ENCODE results near the gene DLK1. TPM values are rescaled to one million over a fixed set of nuclear protein-coding genes. Genes with fewer than 3 reads are reported as not detected.

The DLK1 gene
- total and polyA plus RNA-seq, 8 donors, result 0.05 to 24.6 (median 3.5) TPM; not detected in 4

DNA sequence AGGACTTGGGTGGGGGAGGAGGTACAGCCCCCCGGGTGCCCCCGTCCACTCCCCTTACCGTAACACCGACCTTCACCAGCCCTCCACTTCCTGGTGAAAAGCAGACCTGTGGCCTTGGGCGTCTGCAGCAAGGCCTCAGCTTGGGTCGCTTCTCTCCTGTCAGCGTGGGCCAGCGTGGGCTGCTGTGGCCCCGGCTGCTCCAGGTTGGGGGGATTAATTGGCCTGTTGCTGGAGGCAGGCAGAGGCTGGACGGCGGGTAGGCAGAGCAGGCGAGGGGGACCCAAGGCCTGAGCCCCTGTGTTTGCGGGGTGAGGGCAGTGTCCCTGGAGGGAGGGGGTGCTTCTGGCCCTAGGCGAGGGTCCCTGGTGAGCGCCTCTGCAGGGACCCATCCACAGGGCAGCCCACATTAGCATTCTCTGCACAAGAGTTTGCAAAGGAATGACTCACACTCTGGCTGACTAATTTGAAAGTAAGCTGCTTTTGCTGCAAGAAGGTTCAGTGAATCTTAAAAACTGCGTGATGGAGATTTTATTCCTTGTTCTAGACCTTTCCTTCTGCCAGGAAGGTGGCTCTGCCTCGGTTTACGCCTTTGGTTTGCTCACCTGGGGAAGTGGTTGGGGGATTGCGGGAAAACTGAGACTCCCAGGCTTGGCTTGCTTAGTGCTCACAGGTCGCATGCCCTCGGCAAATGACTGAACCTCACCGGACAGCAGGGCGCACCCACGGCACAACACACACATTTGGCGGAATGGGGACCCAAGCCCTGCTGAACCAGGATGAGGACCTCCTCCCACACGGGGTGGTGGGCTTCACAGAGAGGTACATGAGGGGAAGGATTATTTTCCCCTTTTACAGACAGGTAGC, 37.9 kb upstream of the DLK1 start:
- no peak for DNase-seq
- WGBS, 5 donors, result 76 to 85% (median 80%) methylated on average over 26 of the region's 26 CpGs
- no peaks in the 10 kb centered on the region for H3K36me3 ChIP-seq
- no peak overlapping the region for H3K27ac ChIP-seq
- no peaks in the 10 kb centered on the region for H3K9me3 ChIP-seq
- TF ChIP-seq POLR2A (IDR thresholded peaks at IDR 0.05), result no peak
- no peak for TF ChIP-seq POLR2AphosphoS5 (IDR thresholded peaks at IDR 0.05)
- TF ChIP-seq, protein P1, sequence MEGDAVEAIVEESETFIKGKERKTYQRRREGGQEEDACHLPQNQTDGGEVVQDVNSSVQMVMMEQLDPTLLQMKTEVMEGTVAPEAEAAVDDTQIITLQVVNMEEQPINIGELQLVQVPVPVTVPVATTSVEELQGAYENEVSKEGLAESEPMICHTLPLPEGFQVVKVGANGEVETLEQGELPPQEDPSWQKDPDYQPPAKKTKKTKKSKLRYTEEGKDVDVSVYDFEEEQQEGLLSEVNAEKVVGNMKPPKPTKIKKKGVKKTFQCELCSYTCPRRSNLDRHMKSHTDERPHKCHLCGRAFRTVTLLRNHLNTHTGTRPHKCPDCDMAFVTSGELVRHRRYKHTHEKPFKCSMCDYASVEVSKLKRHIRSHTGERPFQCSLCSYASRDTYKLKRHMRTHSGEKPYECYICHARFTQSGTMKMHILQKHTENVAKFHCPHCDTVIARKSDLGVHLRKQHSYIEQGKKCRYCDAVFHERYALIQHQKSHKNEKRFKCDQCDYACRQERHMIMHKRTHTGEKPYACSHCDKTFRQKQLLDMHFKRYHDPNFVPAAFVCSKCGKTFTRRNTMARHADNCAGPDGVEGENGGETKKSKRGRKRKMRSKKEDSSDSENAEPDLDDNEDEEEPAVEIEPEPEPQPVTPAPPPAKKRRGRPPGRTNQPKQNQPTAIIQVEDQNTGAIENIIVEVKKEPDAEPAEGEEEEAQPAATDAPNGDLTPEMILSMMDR (IDR thresholded peaks at IDR 0.05), result no peak
- no peak for TF ChIP-seq EP300 (IDR thresholded peaks at IDR 0.05)
- H3K4me1 ChIP-seq, result no peaks in the 10 kb centered on the region
- H3K27me3 ChIP-seq, result peaks cover 0 to 31% (median 4%) of the 10 kb centered on the region in 3 donors
- intact Hi-C loops (cut with DNase I; ENCODE audit: low total_unique reads), result no loop called here
- H3K4me3 ChIP-seq, result no peak overlapping the region

DNA sequence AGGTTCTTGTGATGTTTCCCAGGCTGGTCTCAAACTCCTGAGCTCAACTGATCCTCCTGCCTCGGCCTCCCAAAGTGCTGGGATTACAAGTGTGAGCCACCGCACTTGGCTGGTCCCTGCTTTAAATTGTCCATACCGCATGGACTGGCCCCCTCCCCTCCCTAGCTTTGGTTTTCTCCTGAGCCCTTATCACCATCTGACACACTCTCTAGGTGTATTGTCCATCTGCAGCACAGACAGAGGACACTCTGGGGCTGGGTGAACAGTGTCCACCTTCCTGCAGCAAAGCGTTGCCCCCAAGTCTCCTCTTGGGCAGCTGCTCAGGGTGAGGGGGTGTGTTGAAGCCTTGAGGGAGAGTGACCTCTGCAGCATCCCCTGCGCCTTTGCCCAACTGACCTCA, 36.0 kb upstream of the DLK1 start:
- TF ChIP-seq POLR2A (IDR thresholded peaks at IDR 0.05) (no peak), EP300 (IDR thresholded peaks at IDR 0.05) (no peak), POLR2AphosphoS5 (IDR thresholded peaks at IDR 0.05) (no peak)
- TF ChIP-seq, protein P1 (IDR thresholded peaks at IDR 0.05), result no peak
- Histone ChIP-seq H3K36me3 (no peaks in the 10 kb centered on the region), H3K4me1 (no peaks in the 10 kb centered on the region), H3K9me3 (no peaks in the 10 kb centered on the region), H3K4me3 (no peak overlapping the region), H3K27ac (no peak overlapping the region), H3K27me3 (peaks cover 0 to 43% (median 11%) of the 10 kb centered on the region in 3 donors)
- WGBS, 5 donors, result 78 to 89% (median 84%) methylated on average over 5 of the region's 5 CpGs
- intact Hi-C loops (cut with DNase I; ENCODE audit: low total_unique reads), result no loop called here
- no peak for DNase-seq

GRCh38 chr14:100691395-100692056, 35.2 kb upstream of the DLK1 start:
- TF ChIP-seq, protein P1 (IDR thresholded peaks at IDR 0.05), result no peak
- no peak for TF ChIP-seq EP300 (IDR thresholded peaks at IDR 0.05)
- no peak for TF ChIP-seq POLR2A (IDR thresholded peaks at IDR 0.05)
- no peak for TF ChIP-seq POLR2AphosphoS5 (IDR thresholded peaks at IDR 0.05)
- WGBS, 5 donors, result 70 to 84% (median 80%) methylated on average over 27 to 29 of the region's 29 CpGs
- intact Hi-C loops (cut with DNase I; ENCODE audit: low total_unique reads), result no loop called here
- Histone ChIP-seq H3K4me3 (no peak overlapping the region), H3K4me1 (no peaks in the 10 kb centered on the region), H3K27me3 (peaks cover 0 to 43% (median 11%) of the 10 kb centered on the region in 3 donors), H3K9me3 (no peaks in the 10 kb centered on the region), H3K27ac (no peak overlapping the region), H3K36me3 (no peaks in the 10 kb centered on the region)
- DNase-seq, result peak in 1 of 2 donors; percentile 61

DNA sequence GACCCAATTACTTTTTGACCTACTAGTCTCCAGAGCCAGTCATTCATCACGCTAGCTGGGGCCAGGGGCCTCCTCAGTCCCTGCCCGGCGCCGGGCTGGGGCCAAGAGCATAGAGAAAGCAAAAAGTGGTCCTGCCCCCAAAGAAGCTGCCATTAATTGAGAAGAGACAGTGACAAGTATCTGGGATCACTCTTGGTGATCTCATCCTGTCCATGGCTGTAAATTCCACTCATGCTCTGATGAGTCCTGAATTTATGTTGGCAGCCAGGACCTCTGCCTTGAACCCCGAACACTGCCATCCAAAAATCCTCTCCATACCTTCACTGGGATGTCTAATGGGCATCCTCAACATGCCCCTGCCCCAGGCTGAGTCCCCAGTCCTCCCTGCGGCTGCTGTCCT, 34.4 kb upstream of the DLK1 start:
- Histone ChIP-seq H3K4me3 (no peak overlapping the region), H3K9me3 (no peaks in the 10 kb centered on the region), H3K27me3 (peaks cover 0 to 43% (median 11%) of the 10 kb centered on the region in 3 donors), H3K36me3 (no peaks in the 10 kb centered on the region), H3K27ac (no peak overlapping the region), H3K4me1 (no peaks in the 10 kb centered on the region)
- DNase-seq, result no peak
- WGBS, 5 donors, result 83 to 94% (median 88%) methylated on average over 5 to 6 of the region's 6 CpGs
- TF ChIP-seq EP300 (IDR thresholded peaks at IDR 0.05) (no peak), POLR2AphosphoS5 (IDR thresholded peaks at IDR 0.05) (no peak), POLR2A (IDR thresholded peaks at IDR 0.05) (no peak)
- TF ChIP-seq, protein P1 (IDR thresholded peaks at IDR 0.05), result no peak
- intact Hi-C loops (cut with DNase I; ENCODE audit: low total_unique reads), result no loop called here
